GM04504 (cell line): Measurements from ENCODE around the gene CCNJ.

Experiments used
- DNase-seq: peaks from one replicate; pipeline ENCODE4 v3.0.0-alpha.2; 2012; ENCODE audit warnings: low read depth

Gene CCNJ

DNA sequence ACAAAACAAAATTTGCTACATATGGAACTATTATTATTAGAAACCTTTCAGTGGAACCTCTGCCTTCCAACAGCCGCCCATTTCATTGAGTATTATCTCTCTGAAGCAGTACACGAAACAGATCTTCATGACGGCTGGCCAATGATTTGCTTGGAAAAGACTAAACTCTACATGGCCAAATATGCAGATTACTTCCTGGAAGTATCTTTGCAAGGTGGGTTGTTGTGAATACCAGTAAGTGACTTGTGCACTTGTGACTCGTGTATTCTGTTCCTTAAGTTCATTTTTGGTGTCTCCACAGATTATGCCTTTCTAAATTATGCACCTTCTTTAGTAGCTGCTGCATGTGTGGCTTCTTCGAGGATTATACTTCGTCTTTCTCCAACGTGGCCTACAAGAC is 13.4 kb downstream of the CCNJ start:
- DNase-seq = no peak

DNA sequence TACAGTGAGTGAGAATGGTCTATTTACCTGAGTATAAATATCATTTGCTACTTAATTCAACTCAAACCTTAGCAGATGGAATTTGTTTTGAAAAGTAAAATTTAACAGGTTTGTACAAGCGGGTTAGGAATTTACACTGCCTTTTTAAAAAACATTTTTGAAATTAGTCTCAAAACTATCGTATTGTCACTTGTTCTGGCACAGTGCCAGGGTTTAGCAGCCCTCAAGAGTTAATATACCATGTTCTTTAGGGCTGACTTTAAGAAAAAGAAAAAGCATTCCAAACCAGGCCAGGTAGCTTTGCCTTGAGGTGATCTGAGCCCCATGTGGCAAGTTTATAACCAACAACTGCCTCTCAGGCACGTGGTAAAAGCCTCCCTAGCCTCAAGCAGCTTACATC is 17.8 kb downstream of the CCNJ start:
- no peak for DNase-seq

DNA sequence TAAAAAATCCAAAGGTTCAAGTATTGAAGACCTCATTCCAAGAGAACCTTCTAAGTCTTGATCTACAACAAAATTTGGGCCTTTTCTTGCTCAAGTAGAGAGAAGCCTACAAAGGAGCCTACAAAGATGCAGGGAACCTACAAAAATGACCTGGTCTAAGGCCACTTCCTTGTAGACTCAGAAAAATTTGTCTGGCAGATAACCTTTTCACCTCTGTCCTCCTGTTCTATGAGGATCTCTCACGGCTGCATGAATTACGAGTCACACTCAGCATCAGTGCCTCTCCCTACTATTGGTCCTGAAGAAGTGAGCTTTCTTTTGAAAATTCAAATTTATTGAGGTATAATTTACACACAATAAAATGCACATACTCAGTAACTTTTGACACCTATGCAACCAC is 29.3 kb downstream of the CCNJ start:
- no peak for DNase-seq

DNA sequence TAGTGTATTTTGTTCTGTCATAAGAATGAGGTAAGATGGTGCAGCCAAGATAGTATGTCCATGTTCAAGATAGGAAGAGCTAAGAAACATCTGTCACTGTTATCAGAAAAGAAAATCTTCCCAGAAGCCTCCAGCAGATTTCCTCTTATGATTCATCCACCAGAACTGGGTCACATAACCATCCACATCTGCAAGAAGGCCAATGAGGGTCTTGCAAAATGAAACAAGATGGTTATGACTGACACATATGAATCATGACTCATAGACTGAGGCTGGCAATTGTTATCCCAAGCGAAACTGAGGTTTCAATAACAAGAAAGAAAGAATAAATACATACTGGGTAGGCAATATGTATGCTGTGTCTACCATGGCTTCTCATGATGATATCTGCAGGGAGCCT is 30.3 kb downstream of the CCNJ start:
- peak; percentile 17 for DNase-seq

DNA sequence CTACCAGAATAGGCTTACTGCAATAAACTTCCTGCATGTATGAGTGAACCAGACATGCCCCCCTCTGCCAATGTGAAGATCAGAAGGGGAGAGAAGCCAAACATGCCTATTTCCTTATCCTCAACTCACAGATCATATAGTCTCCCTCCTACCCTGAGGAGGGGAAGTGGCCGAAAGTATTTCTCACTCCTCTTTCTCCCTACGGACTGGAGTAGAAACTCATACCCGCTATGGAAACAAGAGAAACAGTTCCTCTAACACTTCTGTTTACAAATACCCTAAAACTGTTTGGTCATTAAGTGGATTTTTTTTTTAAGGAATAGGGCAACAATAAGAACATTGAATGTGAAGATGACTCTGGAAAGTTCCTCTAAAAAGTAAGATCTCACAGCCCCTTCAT is 31.4 kb downstream of the CCNJ start:
- no peak for DNase-seq

DNA sequence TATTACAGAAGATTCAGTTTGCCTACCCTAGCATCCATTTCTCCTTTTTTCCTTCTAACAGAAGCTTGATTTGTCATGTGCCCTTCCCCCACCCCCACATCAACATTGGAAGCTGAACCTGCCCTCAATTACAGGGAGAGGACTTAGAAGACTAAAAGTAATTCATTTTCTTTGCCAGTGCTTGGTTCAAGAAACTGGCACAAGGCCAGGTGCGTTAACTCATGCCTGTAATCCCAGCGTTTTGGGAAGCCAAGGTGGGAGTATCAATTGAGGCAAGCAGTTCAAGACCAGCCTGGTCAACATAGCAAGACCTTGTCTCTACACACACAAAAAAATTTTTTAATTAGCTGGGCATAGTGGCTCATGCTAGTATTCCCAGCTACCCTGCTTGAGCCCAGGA is 32.6 kb downstream of the CCNJ start:
- no peak for DNase-seq

DNA sequence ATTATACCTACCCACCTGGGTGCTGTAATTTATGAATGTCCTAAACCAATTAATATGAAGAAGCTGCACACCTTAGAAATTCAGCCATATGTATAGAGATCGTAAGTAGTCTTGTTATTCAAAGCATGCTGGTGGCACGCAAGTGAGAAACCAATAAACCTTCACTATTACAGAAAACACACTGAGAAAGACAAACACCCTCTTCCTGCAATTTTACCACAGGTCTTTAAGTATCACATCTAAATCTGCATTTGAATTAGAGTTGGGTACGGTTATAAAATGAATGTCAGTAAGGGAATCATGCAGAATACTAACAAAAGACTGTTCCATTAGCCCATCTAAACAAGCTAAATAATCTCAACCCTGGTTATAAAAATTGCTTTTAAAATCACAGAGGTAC is 33.8 kb downstream of the CCNJ start:
- DNase-seq = no peak

DNA sequence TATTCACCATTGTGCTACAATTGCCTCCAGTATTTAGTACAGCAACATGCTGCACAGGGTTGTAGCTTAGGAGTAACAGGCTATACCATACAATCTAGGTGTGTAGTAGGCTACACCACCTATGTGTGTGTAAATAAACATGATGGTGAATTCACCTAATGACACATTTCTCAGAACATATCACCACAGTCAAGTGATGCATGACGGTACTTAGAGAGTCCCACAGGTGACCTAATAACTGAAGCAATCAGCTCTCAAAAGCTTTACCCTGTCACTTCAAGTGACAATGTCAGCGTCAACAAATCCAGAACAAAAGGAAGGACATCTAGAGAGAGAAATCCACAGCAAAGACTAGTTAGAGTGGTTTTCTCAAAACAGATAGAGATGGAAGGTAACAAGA is 38.8 kb downstream of the CCNJ start:
- no peak for DNase-seq

DNA sequence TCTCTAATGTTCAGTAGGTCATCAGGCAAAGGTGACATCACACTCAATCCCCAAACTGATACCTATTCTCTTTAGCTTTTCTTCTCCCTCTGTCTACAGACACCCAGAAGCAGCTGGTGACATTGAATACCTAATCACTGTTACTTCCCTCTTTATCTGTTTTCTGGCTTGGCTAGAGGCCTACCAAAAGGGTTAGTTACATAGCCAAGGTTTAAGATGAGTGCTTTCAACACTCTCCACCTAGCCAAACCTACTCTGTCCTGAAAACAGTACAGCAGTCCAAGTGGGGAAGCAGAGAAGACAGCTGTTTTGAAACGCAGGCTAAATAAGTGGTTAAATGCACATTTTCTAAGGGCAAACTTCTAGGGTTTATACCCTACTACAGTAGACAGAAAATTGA is 39.4 kb downstream of the CCNJ start:
- DNase-seq = no peak

DNA sequence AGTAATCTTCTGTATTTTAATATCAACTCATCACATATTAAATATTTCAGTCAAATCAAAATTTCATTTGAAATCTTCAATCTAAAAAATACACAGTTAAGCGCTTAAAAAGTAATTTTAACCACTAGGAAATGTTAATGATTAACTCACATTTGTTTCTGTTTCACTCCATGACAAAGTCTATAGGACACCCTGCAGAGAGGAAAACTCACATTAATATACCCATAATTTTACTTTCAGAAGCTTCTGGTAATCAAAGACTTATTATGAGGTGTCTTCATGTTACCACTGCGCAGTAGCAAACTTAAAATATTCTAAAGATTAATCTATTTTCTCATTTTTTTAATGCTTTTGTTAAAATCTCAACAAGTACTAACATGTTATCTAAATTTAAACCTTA is 45.7 kb downstream of the CCNJ start:
- no peak for DNase-seq

DNA sequence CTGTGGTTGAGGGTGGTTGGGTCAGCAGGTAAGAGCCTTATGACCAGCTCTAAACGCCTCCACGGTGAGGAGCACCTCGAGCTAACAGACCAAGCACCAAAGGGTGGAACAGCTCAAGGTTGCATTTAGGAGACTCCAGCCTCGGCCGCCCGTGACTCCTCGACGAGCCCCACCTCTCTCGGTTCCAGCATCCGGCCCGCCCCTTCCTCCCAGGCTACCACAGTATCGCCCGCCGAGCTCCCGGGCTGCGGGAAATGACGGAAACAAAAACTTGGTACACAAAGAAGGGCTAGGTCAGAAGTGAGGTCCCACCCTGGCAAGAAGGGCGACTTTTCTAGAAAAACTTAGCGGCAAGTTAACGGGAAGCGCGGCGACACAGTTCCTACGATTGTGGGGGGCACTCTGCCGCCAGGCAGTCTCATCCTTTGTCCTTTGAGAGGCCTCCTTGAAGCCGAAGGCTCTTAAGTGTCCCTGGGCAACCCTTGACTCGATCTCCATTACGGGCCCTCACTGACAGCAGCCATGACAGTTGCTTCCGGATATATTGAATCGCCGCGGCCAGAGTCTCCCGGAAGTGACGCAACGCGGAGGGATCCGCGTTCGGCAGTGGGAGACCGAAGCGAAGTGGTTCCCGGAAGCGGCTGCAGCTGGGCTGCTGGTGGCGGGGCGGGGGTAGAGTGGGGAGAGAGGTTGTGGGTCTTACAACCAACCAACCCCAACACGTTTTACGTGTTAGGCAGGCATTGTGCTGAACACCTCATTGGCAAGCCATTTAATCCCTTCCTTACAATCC is 46.5 kb downstream of the CCNJ start:
- DNase-seq = peak; percentile 89

DNA sequence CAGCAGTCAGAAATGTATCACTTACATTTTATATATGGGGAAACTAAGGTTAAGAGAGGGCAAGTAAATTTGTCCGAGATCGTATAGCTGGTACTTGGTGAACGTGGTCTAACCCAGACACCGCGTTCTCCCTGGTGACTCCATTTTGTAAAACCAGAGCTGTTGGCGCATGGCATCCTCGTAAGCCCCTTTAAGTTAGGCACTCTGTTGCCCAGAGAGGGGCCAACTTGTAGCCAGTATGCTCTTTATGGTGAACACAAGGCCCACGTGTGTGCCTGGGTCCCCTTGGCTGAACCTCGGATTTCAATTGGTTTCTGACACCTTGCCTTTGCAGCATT is 47.0 kb downstream of the CCNJ start:
- no peak for DNase-seq

DNA sequence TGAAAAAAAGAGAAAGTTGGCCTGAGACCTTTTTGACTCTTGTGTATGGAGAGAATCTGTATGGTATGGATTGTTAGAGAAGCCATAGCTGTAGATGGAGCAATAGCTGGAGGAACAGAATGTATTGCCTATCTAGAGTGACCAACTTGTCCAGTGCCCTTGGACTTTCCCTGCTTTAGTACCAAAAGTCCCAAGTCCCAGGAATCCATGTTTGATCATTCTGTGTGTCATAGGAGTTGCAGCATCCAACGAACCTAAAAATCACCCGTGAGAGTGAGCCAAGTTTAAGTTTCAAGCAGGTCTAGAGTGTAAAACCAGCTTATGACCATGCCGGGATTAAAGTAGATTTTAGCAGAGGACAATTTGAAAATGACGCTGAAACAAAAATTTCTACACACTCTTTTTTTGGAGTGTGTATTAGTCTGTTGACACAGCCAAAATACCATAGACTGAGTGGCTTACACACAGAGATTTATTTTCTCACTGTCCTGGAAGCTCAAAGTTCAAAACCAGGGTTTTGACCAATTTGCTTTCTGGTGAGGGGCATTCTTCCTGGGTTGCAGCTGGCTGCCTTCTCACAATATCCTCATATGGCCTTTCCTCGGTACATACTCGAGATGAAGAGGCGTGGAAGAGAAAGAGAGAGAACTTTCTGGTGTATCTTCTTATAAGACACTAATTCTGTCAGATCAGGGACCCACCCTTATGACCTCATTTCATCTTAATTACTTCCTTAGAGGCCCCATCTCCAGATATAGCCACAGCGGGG is 49.8 kb downstream of the CCNJ start:
- no peak for DNase-seq

DNA sequence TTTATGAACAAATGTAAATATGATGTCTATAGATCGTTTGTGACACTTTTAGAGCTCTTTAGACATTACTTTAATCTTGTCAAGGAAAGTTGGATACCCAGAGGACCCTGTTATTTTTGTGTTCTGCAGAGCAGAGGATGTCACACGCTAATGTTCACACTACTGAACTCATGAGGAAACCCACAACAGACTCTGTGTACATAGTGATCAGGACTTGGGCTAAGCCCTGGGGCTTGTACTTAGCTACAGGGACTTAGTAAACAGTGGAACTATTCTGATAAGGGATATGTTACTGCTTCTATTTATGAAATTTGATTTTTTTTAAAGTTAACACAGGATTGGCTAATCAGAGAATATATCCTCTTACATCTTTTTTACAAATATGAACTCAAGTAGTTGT is 50.6 kb downstream of the CCNJ start:
- no peak for DNase-seq

DNA sequence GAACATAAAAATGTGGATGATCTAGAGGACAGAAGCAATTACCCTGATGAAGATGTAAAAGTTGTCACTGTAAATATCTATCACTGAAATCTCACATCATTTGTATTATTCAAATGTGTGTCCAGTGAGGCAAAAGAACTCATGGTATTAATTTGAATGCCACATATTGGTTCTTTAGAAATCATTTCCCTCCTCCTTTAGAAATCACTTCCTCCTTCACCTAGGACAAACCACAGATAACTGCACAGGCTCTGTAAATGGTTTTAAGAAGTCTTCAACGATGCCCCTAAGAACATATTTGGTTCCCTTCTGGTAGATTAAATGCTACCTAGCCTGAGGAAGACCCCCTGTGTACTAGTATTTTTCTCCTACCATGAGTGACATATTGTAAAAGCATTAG is 53.6 kb downstream of the CCNJ start:
- DNase-seq = no peak

DNA sequence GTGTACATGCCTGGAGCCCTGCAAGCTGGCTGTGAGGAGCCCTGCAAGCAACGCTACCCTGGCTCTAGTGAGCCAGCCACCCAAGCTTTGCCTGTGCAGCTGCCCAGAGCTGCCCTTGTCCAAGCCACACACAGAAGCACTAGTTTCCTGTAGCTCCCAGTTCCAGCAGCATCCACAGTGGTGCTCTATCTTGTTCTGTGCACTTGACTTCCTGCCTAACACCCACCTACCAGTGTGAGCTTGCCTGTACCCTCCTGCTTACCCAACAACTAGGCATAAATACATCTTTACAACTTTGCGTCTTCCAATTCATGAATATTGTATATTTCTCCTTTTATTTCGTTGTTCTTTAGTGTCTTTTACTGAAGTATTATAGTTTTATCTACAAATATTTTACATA is 54.5 kb downstream of the CCNJ start:
- DNase-seq = no peak

DNA sequence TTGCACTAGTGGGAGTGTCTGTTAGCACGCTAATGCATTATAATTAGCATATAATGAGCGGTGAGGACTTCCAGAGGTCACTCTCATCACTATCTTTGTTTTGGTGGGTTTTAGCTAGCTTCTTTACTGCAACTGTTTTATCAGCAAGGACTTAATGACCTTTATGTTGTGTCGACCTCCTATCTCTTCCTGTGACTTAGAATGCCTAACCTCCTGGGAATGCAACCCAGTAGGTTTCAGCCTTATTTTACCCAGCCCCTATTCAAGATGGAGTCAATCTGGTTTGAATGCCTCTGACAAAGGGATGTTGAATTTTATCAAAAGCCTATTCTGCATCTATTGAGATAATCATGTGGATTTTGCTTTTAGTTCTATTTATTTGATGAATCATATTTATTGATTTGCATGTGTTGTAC is 64.2 kb downstream of the CCNJ start:
- no peak for DNase-seq
